Inflammatory macrophage treated with lipopolysaccharide for 4 hours (primary cell): ENCODE measurements around the gene SCARB2.

Experiments
- DNase-seq: peaks from one replicate; pipeline ENCODE4 v3.0.0-alpha.2; 2020

The SCARB2 gene

GRCh38 chr4:76224171-76224570 lies 10.5 kb upstream of the SCARB2 start:
- DNase-seq: no peak

- DNase-seq: peak; percentile 82
These were observed 5.9 kb upstream of the SCARB2 start for GRCh38 chr4:76219299-76220055.

- DNase-seq: no peak
These were observed 3.6 kb upstream of the SCARB2 start for GRCh38 chr4:76216975-76217814.

- DNase-seq: no peak
These were observed 2.9 kb upstream of the SCARB2 start for GRCh38 chr4:76216524-76216923.

GRCh38 chr4:76215077-76215476 lies 1.5 kb upstream of the SCARB2 start:
- DNase-seq: no peak

- no peak for DNase-seq
These were observed 602 bp upstream of the SCARB2 start for GRCh38 chr4:76214177-76214675.

- DNase-seq: peak; percentile 36
These were observed 691 bp downstream of the SCARB2 start for GRCh38 chr4:76212851-76213414.

GRCh38 chr4:76211769-76212708 lies 1.6 kb downstream of the SCARB2 start:
- DNase-seq: peak; percentile 63

GRCh38 chr4:76210452-76210851 lies 3.2 kb downstream of the SCARB2 start:
- DNase-seq: peak; percentile 88

- DNase-seq: peak; percentile 73
These were observed 3.7 kb downstream of the SCARB2 start for GRCh38 chr4:76209881-76210280.

GRCh38 chr4:76208005-76208765 lies 5.4 kb downstream of the SCARB2 start:
- DNase-seq: peak; percentile 96

- DNase-seq: no peak
These were observed 6.1 kb downstream of the SCARB2 start for GRCh38 chr4:76207549-76207948.

- DNase-seq: no peak
These were observed 7.2 kb downstream of the SCARB2 start for GRCh38 chr4:76206222-76206942.

GRCh38 chr4:76205476-76205875 lies 8.1 kb downstream of the SCARB2 start:
- DNase-seq: no peak

- DNase-seq: no peak
These were observed 8.7 kb downstream of the SCARB2 start for GRCh38 chr4:76204936-76205335.

- DNase-seq: no peak
These were observed 10.1 kb downstream of the SCARB2 start for GRCh38 chr4:76203541-76203940.

- DNase-seq: no peak
These were observed 12.3 kb downstream of the SCARB2 start for GRCh38 chr4:76201276-76201675.

GRCh38 chr4:76200771-76201231 lies 12.8 kb downstream of the SCARB2 start:
- peak; percentile 82 for DNase-seq

- peak; percentile 71 for DNase-seq
These were observed 13.9 kb downstream of the SCARB2 start for GRCh38 chr4:76199664-76200211.
